Activated CD8-positive, alpha-beta T cell treated with anti-CD3 and anti-CD28 coated beads for 36 hours (primary cell): ENCODE measurements around the gene SOX18. TPM values are rescaled to one million over a fixed set of nuclear protein-coding genes. Genes with fewer than 3 reads are reported as not detected.

Experiments used
- ATAC-seq: fragments of 200-7000 bp; cut with Tn5 transposase; one replicate; pipeline ENCODE4 v1.10.0; 2021; ENCODE audit warnings: mild to moderate bottlenecking, moderate library complexity
- CTCF ChIA-PET: fragments of 350-600 bp; sonication (Branson Sonifier 250); formaldehyde crosslinking; loops from one replicate; lab custom pipeline; 2021; ENCODE audit warnings: antibody characterized with exemption; lab: Charles Lee
- POLR2A ChIA-PET: fragments of 350-600 bp; sonication (Branson Sonifier 250); formaldehyde crosslinking; loops from one replicate; lab custom pipeline; 2021; ENCODE audit warnings: antibody characterized with exemption; lab: Charles Lee
- DNase-seq: peaks from one replicate; pipeline ENCODE4 v3.0.0-alpha.2; 2020
- H3K27ac Mint-ChIP-seq: one replicate; pipeline ENCODE4 v1.8.0; 2021; ENCODE audit warnings: mild to moderate bottlenecking, mixed read lengths
- H3K27me3 Mint-ChIP-seq: one replicate; pipeline ENCODE4 v1.8.0; 2021; ENCODE audit warnings: mixed read lengths
- H3K36me3 Mint-ChIP-seq: one replicate; pipeline ENCODE4 v1.8.0; 2021; ENCODE audit warnings: low read depth, mixed read lengths
- H3K4me1 Mint-ChIP-seq: one replicate; pipeline ENCODE4 v1.8.0; 2021; ENCODE audit warnings: low read depth, mixed read lengths
- H3K4me3 Mint-ChIP-seq: one replicate; pipeline ENCODE4 v1.8.0; 2021; ENCODE audit warnings: mild to moderate bottlenecking, moderate library complexity, mixed read lengths
- H3K9me3 Mint-ChIP-seq: one replicate; pipeline ENCODE4 v1.8.0; 2021; ENCODE audit warnings: mixed read lengths
- intact Hi-C: fragments of 100-400 bp; cut with micrococcal nuclease; formaldehyde crosslinking; loops from one replicate; pipeline ENCODE4 v1.10.0; 2022
- total RNA-seq, 2 experiments: library from RNA; stranded (reverse); gene quantifications; one replicate each; pipeline ENCODE4 v1.2.3, GENCODE V29; 2021
- TF ChIP-seq, protein P1 (sequence below): fragments of 200-600 bp; IDR thresholded peaks from one replicate; pipeline ENCODE4 v1.8.0; 2022; ENCODE audit warnings: antibody characterized with exemption, mild to moderate bottlenecking

SOX18 gene
- total RNA-seq, 2 experiments from 2014 or later = not detected

- DNase-seq (no peak), ATAC-seq (no peak)
- Mint-ChIP-seq H3K36me3 (peaks cover 26% of the 10 kb centered on the region), H3K27ac (no peak overlapping the region), H3K4me3 (no peak overlapping the region), H3K27me3 (no peaks in the 10 kb centered on the region), H3K4me1 (peaks cover 31% of the 10 kb centered on the region), H3K9me3 (no peaks in the 10 kb centered on the region)
- ChIA-PET CTCF (no interaction called here), POLR2A (interaction anchor here (0.6 to 1.4 kb wide), 2 partner anchors 13 to 51 kb away, joined by 3 to 4 read pairs; partner anchors contain the start of gene PRPF6)
- TF ChIP-seq, protein P1, sequence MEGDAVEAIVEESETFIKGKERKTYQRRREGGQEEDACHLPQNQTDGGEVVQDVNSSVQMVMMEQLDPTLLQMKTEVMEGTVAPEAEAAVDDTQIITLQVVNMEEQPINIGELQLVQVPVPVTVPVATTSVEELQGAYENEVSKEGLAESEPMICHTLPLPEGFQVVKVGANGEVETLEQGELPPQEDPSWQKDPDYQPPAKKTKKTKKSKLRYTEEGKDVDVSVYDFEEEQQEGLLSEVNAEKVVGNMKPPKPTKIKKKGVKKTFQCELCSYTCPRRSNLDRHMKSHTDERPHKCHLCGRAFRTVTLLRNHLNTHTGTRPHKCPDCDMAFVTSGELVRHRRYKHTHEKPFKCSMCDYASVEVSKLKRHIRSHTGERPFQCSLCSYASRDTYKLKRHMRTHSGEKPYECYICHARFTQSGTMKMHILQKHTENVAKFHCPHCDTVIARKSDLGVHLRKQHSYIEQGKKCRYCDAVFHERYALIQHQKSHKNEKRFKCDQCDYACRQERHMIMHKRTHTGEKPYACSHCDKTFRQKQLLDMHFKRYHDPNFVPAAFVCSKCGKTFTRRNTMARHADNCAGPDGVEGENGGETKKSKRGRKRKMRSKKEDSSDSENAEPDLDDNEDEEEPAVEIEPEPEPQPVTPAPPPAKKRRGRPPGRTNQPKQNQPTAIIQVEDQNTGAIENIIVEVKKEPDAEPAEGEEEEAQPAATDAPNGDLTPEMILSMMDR = no peak
- intact Hi-C loops = loop anchor here (10.0 kb wide), 1 partner anchor 47 kb away; the partner anchor contains the start of gene PRPF6
Measured at GRCh38 chr20:64031822-64032314, 17.6 kb downstream of the SOX18 start.

- Mint-ChIP-seq H3K27me3 (no peaks in the 10 kb centered on the region), H3K36me3 (peaks cover 31% of the 10 kb centered on the region), H3K9me3 (no peaks in the 10 kb centered on the region), H3K27ac (no peak overlapping the region), H3K4me3 (no peak overlapping the region), H3K4me1 (peaks cover 18% of the 10 kb centered on the region)
- TF ChIP-seq, protein P1 = no peak
- ChIA-PET POLR2A (interaction anchor here (0.6 to 1.4 kb wide), 3 partner anchors 9 to 50 kb away, joined by 3 to 4 read pairs (median 3); partner anchors contain the start of genes PRPF6 and TCEA2), CTCF (no interaction called here)
- intact Hi-C loops = loop anchor here (10.0 kb wide), 1 partner anchor 46 kb away; the partner anchor contains the start of gene PRPF6
- no peak for ATAC-seq
- no peak for DNase-seq
Measured at GRCh38 chr20:64030371-64031134, 18.9 kb downstream of the SOX18 start.

- DNase-seq (no peak), ATAC-seq (no peak)
- TF ChIP-seq, protein P1 = no peak
- Mint-ChIP-seq H3K27me3 (no peaks in the 10 kb centered on the region), H3K36me3 (peaks cover 31% of the 10 kb centered on the region), H3K27ac (no peak overlapping the region), H3K4me3 (no peak overlapping the region), H3K4me1 (peaks cover 9% of the 10 kb centered on the region), H3K9me3 (no peaks in the 10 kb centered on the region)
- ChIA-PET CTCF (no interaction called here), POLR2A (no interaction called here)
- intact Hi-C loops = loop anchor here (10.0 kb wide), 1 partner anchor 45 kb away; the partner anchor contains the start of gene PRPF6
Measured at GRCh38 chr20:64029293-64030117, 19.9 kb downstream of the SOX18 start.

GRCh38 chr20:64027981-64028685 lies 21.3 kb downstream of the SOX18 start:
- DNase-seq = no peak
- Mint-ChIP-seq H3K4me3 (no peak overlapping the region), H3K9me3 (no peaks in the 10 kb centered on the region), H3K27me3 (no peaks in the 10 kb centered on the region), H3K4me1 (no peaks in the 10 kb centered on the region), H3K27ac (no peak overlapping the region), H3K36me3 (peaks cover 34% of the 10 kb centered on the region)
- CTCF ChIA-PET = interaction anchor here (1.6 kb wide), 1 partner anchor 11 kb away, joined by 8 read pairs; no protein-coding TSS in a partner anchor
- intact Hi-C loops = no loop called here
- no peak for ATAC-seq
- POLR2A ChIA-PET = no interaction called here
- TF ChIP-seq, protein P1 = no peak
